ENCODE data around the gene DDX6. TPM values are rescaled to one million over a fixed set of nuclear protein-coding genes. Genes with fewer than 3 reads are reported as not detected.
A peak's percentile ranks its signal among the peaks of the same experiment; 100 is the strongest.
"Not testable (repeated sequence)": the region's sequence is repeated elsewhere in the genome, so short reads cannot be mapped to it uniquely, and the experiment has no call there.

The DDX6 gene
- total RNA-seq, 2 donors from 2014 or later = 71.9 to 124 TPM

- no peak for TF ChIP-seq CTCF (IDR thresholded peaks at IDR 0.05)
- Histone ChIP-seq H3K4me3 (no peak overlapping the region), H3K27me3 (no peaks in the 10 kb centered on the region), H3K27ac (peak overlapping the region; percentile 38 to 89), H3K36me3 (no peaks in the 10 kb centered on the region), H3K4me1 (peaks cover 0 to 13% of the 10 kb centered on the region in 2 donors), H3K9me3 (no peaks in the 10 kb centered on the region)
- peak; percentile 76 for DNase-seq (ENCODE audit: low spot score)
Measured at GRCh38 chr11:118820412-118821357, 29.7 kb upstream of the DDX6 start.

DNA sequence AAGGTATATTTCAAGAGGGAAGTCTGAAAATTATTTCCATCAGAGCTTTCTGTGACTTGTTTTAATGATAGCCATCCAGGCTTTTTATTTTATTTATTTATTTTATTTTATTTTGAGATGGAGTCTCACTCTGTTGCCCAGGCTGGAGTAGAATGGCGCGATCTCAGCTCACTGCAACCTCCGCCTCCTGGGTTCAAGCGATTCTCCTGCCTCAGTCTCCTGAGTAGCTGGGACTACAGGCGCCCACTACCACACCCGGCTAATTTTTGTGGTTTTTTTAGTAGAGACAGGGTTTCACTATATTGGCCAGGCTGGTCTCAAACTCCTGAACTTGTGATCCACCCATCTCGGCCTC, 29.0 kb upstream of the DDX6 start:
- H3K4me3 ChIP-seq; H3K9me3 ChIP-seq; H3K27me3 ChIP-seq; H3K36me3 ChIP-seq; DNase-seq (ENCODE audit: low spot score): not testable (repeated sequence)
- Histone ChIP-seq H3K4me1 (peaks cover 0 to 13% of the 10 kb centered on the region in 2 donors), H3K27ac (peak overlapping the region; percentile 38 to 89)

DNA sequence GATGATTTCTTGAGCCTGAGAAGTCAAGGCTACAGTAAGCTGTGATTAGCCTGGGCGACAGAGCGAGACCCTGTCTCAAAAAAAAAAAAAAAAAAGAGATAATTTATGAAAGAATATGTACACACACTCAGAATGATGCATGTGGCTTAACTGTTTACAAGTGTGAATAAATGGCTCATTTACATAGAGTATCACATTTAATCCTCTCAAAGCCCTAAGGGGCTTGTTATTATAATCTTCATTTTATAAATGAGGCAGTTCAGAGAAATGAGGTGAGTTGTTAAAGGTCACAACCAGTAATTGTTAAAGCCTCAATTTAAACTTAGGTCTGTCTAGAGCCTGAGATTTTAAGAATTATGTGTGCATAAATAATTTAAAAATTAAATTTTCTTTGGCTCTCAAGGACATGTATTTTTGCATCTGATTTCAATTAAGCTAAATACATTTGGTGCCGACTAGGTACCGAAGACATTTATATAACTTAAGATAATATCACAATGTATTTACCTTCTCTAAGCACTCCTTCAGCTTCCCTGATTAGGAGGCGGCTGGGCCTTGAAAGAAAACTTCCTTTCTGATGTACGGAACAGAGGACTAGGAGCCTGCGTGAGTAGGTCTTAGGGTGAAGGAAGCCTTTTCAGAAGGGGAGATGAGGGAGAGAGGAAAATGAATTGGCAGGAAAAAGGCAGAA, 28.5 kb upstream of the DDX6 start:
- no peak for DNase-seq (ENCODE audit: low spot score)
- Histone ChIP-seq H3K27me3 (no peaks in the 10 kb centered on the region), H3K9me3 (no peaks in the 10 kb centered on the region), H3K4me3 (no peak overlapping the region), H3K36me3 (no peaks in the 10 kb centered on the region), H3K4me1 (peaks cover 0 to 13% of the 10 kb centered on the region in 2 donors), H3K27ac (peak overlapping the region; percentile 38 to 89)
- TF ChIP-seq CTCF (IDR thresholded peaks at IDR 0.05) = no peak

- TF ChIP-seq CTCF (IDR thresholded peaks at IDR 0.05) = no peak
- H3K27me3 ChIP-seq = no peaks in the 10 kb centered on the region
- H3K36me3 ChIP-seq = no peaks in the 10 kb centered on the region
Measured at GRCh38 chr11:118818130-118818529, 27.2 kb upstream of the DDX6 start.

GRCh38 chr11:118813551-118813950, 22.6 kb upstream of the DDX6 start:
- no peaks in the 10 kb centered on the region for H3K9me3 ChIP-seq
- TF ChIP-seq CTCF (IDR thresholded peaks at IDR 0.05) = no peak
- no peaks in the 10 kb centered on the region for H3K4me1 ChIP-seq
- H3K27ac ChIP-seq = no peak overlapping the region
- H3K4me3 ChIP-seq = no peak overlapping the region
- no peak for DNase-seq (ENCODE audit: low spot score)
- no peaks in the 10 kb centered on the region for H3K27me3 ChIP-seq
- H3K36me3 ChIP-seq = no peaks in the 10 kb centered on the region

More at GRCh38 chr11:118818130-118818529, 27.2 kb upstream of the DDX6 start:
- no peak overlapping the region for H3K4me3 ChIP-seq
- DNase-seq (ENCODE audit: low spot score) = no peak
- H3K27ac ChIP-seq = no peak overlapping the region
- H3K9me3 ChIP-seq = no peaks in the 10 kb centered on the region
- peaks cover 0 to 13% of the 10 kb centered on the region in 2 donors for H3K4me1 ChIP-seq

- H3K27me3 ChIP-seq = no peaks in the 10 kb centered on the region
- no peak for TF ChIP-seq CTCF (IDR thresholded peaks at IDR 0.05)
- no peak for DNase-seq (ENCODE audit: low spot score)
- no peaks in the 10 kb centered on the region for H3K9me3 ChIP-seq
- H3K4me3 ChIP-seq = no peak overlapping the region
- no peaks in the 10 kb centered on the region for H3K36me3 ChIP-seq
- no peak overlapping the region for H3K27ac ChIP-seq
- no peaks in the 10 kb centered on the region for H3K4me1 ChIP-seq
Measured at GRCh38 chr11:118812485-118812884, 21.5 kb upstream of the DDX6 start.

Data from right atrium auricular region (tissue), 2 donors.